ENCODE results near the gene EPHX1.

The EPHX1 gene

GRCh38 chr1:225809842-225810578 is at the start of gene EPHX1:
EPHX1 (plus strand) TSS chr1:225810124; CDS start chr1:225828730, 18,606 bp downstream.
- TF ChIP-seq CTCF (IDR thresholded peaks at IDR 0.05), result peak; percentile 53; the same call in 1 of the 2 replicates

- no peak for TF ChIP-seq CTCF (IDR thresholded peaks at IDR 0.05)
These were observed 49.4 kb upstream of the EPHX1 start for GRCh38 chr1:225760531-225760930.

- TF ChIP-seq CTCF (IDR thresholded peaks at IDR 0.05), result no peak
These were observed 47.9 kb upstream of the EPHX1 start for GRCh38 chr1:225762002-225762441.

GRCh38 chr1:225762444-225762843 is 47.5 kb upstream of the EPHX1 start:
- TF ChIP-seq CTCF (IDR thresholded peaks at IDR 0.05), result no peak

- TF ChIP-seq CTCF (IDR thresholded peaks at IDR 0.05), result no peak
These were observed 46.0 kb upstream of the EPHX1 start for GRCh38 chr1:225763716-225764548.

- no peak for TF ChIP-seq CTCF (IDR thresholded peaks at IDR 0.05)
These were observed 43.8 kb upstream of the EPHX1 start for GRCh38 chr1:225765982-225766674.

- no peak for TF ChIP-seq CTCF (IDR thresholded peaks at IDR 0.05)
These were observed 42.8 kb upstream of the EPHX1 start for GRCh38 chr1:225766967-225767633.

Measured in LNCAP (cell line).